RWPE1 (cell line): ENCODE results near the gene KIRREL3.

Experiments
- CTCF ChIA-PET: fragments of 350-600 bp; sonication (Branson Sonifier 250); formaldehyde crosslinking; extraction: SDS; loops from one replicate; lab custom pipeline; 2021; lab: Yijun Ruan, JAX
- POLR2A ChIA-PET: fragments of 400-600 bp; formaldehyde crosslinking; extraction: SDS; loops from one replicate; lab custom pipeline; 2020; ENCODE audit warnings: antibody characterized with exemption; ENCODE audit not compliant: low non-redundant PET; lab: Yijun Ruan, JAX
- DNase-seq: peaks from one replicate; pipeline ENCODE4 v3.0.0; 2012; ENCODE audit warnings: low spot score
- H3K27ac ChIP-seq: fragments of 450-650 bp; 2 replicates; pipeline ENCODE4 v1.5.1; 2017
- TF ChIP-seq, protein P1 (sequence below): fragments of 450-650 bp; conservative IDR thresholded peaks from 2 replicates; pipeline ENCODE4 v1.5.1; 2017; ENCODE audit warnings: low read depth, mild to moderate bottlenecking

KIRREL3 gene

GRCh38 chr11:126874276-126874675 is 126.3 kb downstream of the KIRREL3 start:
- TF ChIP-seq, protein P1, sequence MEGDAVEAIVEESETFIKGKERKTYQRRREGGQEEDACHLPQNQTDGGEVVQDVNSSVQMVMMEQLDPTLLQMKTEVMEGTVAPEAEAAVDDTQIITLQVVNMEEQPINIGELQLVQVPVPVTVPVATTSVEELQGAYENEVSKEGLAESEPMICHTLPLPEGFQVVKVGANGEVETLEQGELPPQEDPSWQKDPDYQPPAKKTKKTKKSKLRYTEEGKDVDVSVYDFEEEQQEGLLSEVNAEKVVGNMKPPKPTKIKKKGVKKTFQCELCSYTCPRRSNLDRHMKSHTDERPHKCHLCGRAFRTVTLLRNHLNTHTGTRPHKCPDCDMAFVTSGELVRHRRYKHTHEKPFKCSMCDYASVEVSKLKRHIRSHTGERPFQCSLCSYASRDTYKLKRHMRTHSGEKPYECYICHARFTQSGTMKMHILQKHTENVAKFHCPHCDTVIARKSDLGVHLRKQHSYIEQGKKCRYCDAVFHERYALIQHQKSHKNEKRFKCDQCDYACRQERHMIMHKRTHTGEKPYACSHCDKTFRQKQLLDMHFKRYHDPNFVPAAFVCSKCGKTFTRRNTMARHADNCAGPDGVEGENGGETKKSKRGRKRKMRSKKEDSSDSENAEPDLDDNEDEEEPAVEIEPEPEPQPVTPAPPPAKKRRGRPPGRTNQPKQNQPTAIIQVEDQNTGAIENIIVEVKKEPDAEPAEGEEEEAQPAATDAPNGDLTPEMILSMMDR, result no peak
- no peak overlapping the region for H3K27ac ChIP-seq
- ChIA-PET CTCF (no interaction called here), POLR2A (no interaction called here)
- DNase-seq, result no peak

DNA sequence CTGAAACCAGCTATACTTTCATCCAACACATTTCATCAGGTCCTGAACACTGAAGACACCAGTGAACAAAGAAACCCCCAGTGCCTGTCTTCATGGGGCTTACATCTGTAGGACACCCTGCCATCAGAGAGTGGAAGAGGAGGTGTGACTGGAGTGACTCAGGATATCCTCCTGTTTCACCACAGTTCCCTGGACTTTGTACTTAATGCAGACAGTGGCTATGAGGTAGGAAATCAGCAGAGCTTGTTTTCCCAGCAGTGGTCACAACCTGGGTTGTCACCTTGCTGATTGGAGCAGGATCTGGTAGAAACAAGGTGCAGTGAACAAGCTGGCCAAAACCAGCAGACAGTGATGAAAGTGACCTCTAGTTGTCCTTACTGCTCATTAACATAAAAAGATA is 128.8 kb downstream of the KIRREL3 start:
- H3K27ac ChIP-seq, result no peak overlapping the region
- DNase-seq, result no peak
- CTCF ChIA-PET, result no interaction called here
- POLR2A ChIA-PET, result no interaction called here
- TF ChIP-seq, protein P1, result no peak

GRCh38 chr11:126870021-126870420 is 130.5 kb downstream of the KIRREL3 start:
- DNase-seq, result no peak
- ChIA-PET CTCF (no interaction called here), POLR2A (no interaction called here)
- H3K27ac ChIP-seq, result no peak overlapping the region
- TF ChIP-seq, protein P1, result no peak

DNA sequence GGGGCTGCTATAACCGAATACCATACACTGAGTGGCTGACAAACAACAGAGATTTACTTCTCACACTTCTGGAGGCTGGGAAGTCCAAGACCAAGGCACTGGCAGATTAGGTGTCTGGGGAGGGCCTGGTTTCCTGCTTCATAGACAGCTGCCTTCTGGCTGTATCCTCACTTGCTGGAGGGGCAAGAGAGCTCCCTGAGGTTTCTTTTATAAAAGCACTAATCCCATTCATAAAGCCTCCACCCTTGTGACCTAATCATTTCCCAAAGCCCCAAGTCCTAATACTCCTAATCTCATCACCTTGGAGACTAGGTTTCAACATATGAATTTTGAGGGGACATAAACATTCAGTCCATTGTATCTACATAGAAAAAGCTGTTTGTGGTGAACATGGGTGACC is 131.8 kb downstream of the KIRREL3 start:
- H3K27ac ChIP-seq, result no peak overlapping the region
- CTCF ChIA-PET, result no interaction called here
- TF ChIP-seq, protein P1, result no peak
- POLR2A ChIA-PET, result no interaction called here
- no peak for DNase-seq

DNA sequence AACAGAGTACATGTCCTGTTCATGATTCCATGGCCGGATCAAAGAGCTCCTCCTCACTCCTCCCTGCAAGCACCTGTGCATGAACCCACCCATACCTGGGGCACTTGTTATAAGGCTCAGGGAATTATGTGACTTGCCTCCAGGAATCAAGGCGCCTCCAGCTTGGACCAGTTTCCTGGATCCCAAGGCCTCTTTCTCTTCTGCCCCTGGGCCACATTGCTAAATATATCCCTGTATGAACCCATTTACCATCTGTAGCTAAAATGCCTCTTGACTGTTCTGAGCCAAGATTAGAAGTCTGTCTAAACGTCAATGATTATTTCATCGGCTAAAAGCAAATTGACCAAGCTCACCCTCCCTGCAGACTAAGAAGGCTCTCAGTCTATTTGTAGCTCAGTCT is 135.6 kb downstream of the KIRREL3 start:
- DNase-seq, result no peak
- POLR2A ChIA-PET, result no interaction called here
- CTCF ChIA-PET, result interaction anchor here (0.6 kb wide), 1 partner anchor 115 kb away, joined by 6 read pairs; no protein-coding TSS in a partner anchor
- H3K27ac ChIP-seq, result no peak overlapping the region
- TF ChIP-seq, protein P1, result no peak

DNA sequence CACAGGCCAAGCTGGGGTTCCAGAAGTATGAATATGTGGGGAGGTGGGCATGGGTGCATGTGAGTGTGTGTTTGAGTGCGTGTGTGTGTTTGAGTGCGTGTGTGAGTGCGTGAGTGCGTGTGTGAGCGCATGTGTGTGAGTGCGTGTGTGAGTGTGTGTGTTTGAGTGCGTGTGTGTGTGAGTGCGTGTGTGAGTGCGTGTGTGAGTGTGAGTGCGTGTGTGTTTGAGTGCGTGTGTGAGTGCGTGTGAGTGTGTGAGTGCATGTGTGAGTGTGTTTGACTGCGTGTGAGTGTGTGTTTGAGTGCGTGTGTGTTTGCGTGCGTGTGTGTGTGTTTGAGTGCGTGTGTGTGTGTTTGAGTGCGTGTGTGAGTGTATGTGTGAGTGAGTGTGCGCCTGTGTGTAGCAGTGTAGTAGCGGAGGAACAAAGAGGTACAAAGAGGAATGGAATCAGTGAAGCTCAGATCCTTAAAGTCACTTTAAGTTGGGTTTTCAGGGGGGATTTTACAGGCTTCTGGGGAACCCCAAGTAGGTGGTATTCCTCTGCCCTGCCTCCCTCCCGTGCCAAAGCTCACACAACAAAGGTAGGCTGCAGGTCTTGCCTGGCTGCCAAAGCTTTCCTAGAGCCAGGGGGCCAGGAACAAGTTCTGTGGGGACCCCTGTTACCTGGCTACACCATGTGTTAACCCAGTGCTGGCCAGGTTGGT is 137.1 kb downstream of the KIRREL3 start:
- no peak for DNase-seq
- no peak overlapping the region for H3K27ac ChIP-seq
- CTCF ChIA-PET, result no interaction called here
- TF ChIP-seq, protein P1, result no peak
- POLR2A ChIA-PET, result no interaction called here
